Osteocyte (in vitro differentiated cells): ENCODE results near the gene PWWP2A. TPM values are rescaled to one million over a fixed set of nuclear protein-coding genes. Genes with fewer than 3 reads are reported as not detected.

Source experiments
- DNase-seq: peaks from one replicate; pipeline ENCODE4 v3.0.0; 2021; ENCODE audit warnings: mixed read lengths; ENCODE audit not compliant: unreplicated experiment; ENCODE audit errors: extremely low spot score
- H3K27ac Mint-ChIP-seq: one replicate; pipeline ENCODE4 v1.8.0; 2021; ENCODE audit warnings: mild to moderate bottlenecking, mixed read lengths; ENCODE audit not compliant: unreplicated experiment
- H3K27me3 Mint-ChIP-seq: one replicate; pipeline ENCODE4 v1.8.0; 2021; ENCODE audit warnings: mixed read lengths; ENCODE audit not compliant: unreplicated experiment
- H3K36me3 Mint-ChIP-seq: one replicate; pipeline ENCODE4 v1.8.0; 2021; ENCODE audit warnings: mixed read lengths; ENCODE audit not compliant: unreplicated experiment
- H3K4me1 Mint-ChIP-seq: one replicate; pipeline ENCODE4 v1.8.0; 2021; ENCODE audit warnings: mixed read lengths; ENCODE audit not compliant: unreplicated experiment
- H3K4me3 Mint-ChIP-seq: one replicate; pipeline ENCODE4 v1.8.0; 2021; ENCODE audit warnings: mild to moderate bottlenecking, moderate library complexity, mixed read lengths; ENCODE audit not compliant: unreplicated experiment
- H3K9me3 Mint-ChIP-seq: one replicate; pipeline ENCODE4 v1.8.0; 2021; ENCODE audit warnings: mixed read lengths; ENCODE audit not compliant: unreplicated experiment
- CTCF ChIP-seq: fragments of 200-600 bp; sonication (generic); IDR thresholded peaks from 2 replicates; pipeline ENCODE4 v1.5.0; 2021; ENCODE audit warnings: antibody characterized with exemption, mild to moderate bottlenecking, moderate library complexity
- long read RNA-seq: library from polyadenylated mRNA; unstranded; transcript quantifications from one replicate; pipeline ENCODE4 v2.0.0, GENCODE V29; 2021
- total RNA-seq: library from RNA; stranded (reverse); gene quantifications from 2 replicates; pipeline ENCODE4 v1.2.1, GENCODE V29; 2021

PWWP2A gene
- total RNA-seq: 21.9 and 22.3 TPM in 2 replicates
- long read RNA-seq, partial matches to known transcripts: 6 of 7 reads
- long read RNA-seq, other reads (novel, unspliced or antisense): 1 of 7 reads

GRCh38 chr5:160119142-160119904, at the start of gene PWWP2A:
Gene PWWP2A (minus strand): TSS chr5:160119450. CDS start chr5:160119388, 62 bp downstream.
- peak; percentile 36 for TF ChIP-seq CTCF
- H3K27ac Mint-ChIP-seq: peak within 1 kb of the TSS; percentile 72

GRCh38 chr5:160167624-160168165, 48.4 kb upstream of the PWWP2A start:
- TF ChIP-seq CTCF: no peak
- no peaks in the 10 kb centered on the region for H3K27me3 Mint-ChIP-seq
- no peak overlapping the region for H3K4me3 Mint-ChIP-seq
- H3K27ac Mint-ChIP-seq: no peak overlapping the region
- no peaks in the 10 kb centered on the region for H3K9me3 Mint-ChIP-seq
- peaks cover 44% of the 10 kb centered on the region for H3K4me1 Mint-ChIP-seq
- no peak for DNase-seq
- no peaks in the 10 kb centered on the region for H3K36me3 Mint-ChIP-seq

More at GRCh38 chr5:160119142-160119904, at the start of gene PWWP2A:
- H3K4me3 Mint-ChIP-seq: peak within 1 kb of the TSS; percentile 85
- H3K36me3 Mint-ChIP-seq: peaks cover 5% of the 10 kb centered on the region
- DNase-seq: peak; percentile 99
- peaks cover 9% of the 10 kb centered on the region for H3K4me1 Mint-ChIP-seq
- no peaks in the 10 kb centered on the region for H3K9me3 Mint-ChIP-seq
- peaks cover 9% of the 10 kb centered on the region for H3K27me3 Mint-ChIP-seq

GRCh38 chr5:160166973-160167623, 47.8 kb upstream of the PWWP2A start:
- Mint-ChIP-seq H3K36me3 (no peaks in the 10 kb centered on the region), H3K27ac (peak overlapping the region; percentile 97), H3K4me3 (no peak overlapping the region), H3K27me3 (no peaks in the 10 kb centered on the region), H3K4me1 (peaks cover 45% of the 10 kb centered on the region), H3K9me3 (no peaks in the 10 kb centered on the region)
- TF ChIP-seq CTCF: no peak
- DNase-seq: no peak

GRCh38 chr5:160166069-160166972, 47.1 kb upstream of the PWWP2A start:
- H3K27ac Mint-ChIP-seq: peak overlapping the region; percentile 97
- peaks cover 46% of the 10 kb centered on the region for H3K4me1 Mint-ChIP-seq

More at GRCh38 chr5:160166069-160166972, 47.1 kb upstream of the PWWP2A start:
- no peaks in the 10 kb centered on the region for H3K9me3 Mint-ChIP-seq
- H3K27me3 Mint-ChIP-seq: no peaks in the 10 kb centered on the region
- peak overlapping the region; percentile 50 for H3K4me3 Mint-ChIP-seq
- TF ChIP-seq CTCF: no peak
- no peaks in the 10 kb centered on the region for H3K36me3 Mint-ChIP-seq
- DNase-seq: no peak
